LNCaP clone FGC (cell line): ENCODE data around the gene LRRC47.

Experiments
- DNase-seq: peaks from one replicate; pipeline ENCODE4 v3.0.0-alpha.2; 2011; ENCODE audit warnings: low read depth
- H3K4me3 ChIP-seq: 2 replicates; pipeline ENCODE4 v1.5.1; 2011; ENCODE audit warnings: mild to moderate bottlenecking, low read depth, low read length, control low read depth
- TF ChIP-seq, protein P1 (sequence below): IDR thresholded peaks from 2 replicates; pipeline ENCODE4 v1.5.1; 2012; ENCODE audit warnings: mild to moderate bottlenecking; ENCODE audit not compliant: control insufficient read depth, insufficient read depth; ENCODE audit errors: extremely low read depth

The LRRC47 gene

DNA sequence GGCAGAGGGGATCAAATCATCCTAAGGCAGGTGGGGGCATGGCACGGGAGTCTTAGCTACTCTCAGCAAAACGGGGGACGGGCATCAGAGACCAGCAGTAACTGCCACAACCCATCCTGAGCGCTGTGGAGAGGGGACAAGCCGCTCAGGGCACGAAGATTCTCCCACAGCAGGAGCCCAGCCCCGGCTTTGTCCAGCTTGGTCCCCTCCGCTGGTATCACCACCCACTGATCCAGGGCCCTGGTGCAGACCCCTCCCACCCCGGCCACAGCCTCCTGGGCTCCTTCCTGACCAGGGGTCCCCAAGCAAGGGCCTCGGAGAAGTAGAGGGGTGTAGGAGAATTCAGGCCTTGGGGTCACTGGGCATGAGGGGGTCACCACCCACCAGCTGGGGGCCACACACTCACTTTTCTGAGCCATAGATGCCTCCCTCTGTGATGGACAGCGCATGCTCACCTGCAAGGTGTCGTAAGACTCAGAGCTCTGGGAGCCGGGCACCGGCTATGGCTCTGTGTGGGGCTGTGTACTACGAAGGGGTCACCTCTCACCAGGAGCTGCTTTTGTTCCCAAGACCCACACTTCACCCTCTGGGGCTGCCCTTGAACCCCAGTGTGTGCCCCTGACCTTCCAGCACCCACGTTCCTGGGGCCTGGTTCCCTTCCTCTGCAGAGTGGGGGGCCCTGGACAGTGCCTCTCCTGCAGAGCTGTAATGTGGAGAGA, 26.1 kb downstream of the LRRC47 start:
- no peak for DNase-seq
- H3K4me3 ChIP-seq = no peak overlapping the region
- TF ChIP-seq, protein P1, sequence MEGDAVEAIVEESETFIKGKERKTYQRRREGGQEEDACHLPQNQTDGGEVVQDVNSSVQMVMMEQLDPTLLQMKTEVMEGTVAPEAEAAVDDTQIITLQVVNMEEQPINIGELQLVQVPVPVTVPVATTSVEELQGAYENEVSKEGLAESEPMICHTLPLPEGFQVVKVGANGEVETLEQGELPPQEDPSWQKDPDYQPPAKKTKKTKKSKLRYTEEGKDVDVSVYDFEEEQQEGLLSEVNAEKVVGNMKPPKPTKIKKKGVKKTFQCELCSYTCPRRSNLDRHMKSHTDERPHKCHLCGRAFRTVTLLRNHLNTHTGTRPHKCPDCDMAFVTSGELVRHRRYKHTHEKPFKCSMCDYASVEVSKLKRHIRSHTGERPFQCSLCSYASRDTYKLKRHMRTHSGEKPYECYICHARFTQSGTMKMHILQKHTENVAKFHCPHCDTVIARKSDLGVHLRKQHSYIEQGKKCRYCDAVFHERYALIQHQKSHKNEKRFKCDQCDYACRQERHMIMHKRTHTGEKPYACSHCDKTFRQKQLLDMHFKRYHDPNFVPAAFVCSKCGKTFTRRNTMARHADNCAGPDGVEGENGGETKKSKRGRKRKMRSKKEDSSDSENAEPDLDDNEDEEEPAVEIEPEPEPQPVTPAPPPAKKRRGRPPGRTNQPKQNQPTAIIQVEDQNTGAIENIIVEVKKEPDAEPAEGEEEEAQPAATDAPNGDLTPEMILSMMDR = no peak

DNA sequence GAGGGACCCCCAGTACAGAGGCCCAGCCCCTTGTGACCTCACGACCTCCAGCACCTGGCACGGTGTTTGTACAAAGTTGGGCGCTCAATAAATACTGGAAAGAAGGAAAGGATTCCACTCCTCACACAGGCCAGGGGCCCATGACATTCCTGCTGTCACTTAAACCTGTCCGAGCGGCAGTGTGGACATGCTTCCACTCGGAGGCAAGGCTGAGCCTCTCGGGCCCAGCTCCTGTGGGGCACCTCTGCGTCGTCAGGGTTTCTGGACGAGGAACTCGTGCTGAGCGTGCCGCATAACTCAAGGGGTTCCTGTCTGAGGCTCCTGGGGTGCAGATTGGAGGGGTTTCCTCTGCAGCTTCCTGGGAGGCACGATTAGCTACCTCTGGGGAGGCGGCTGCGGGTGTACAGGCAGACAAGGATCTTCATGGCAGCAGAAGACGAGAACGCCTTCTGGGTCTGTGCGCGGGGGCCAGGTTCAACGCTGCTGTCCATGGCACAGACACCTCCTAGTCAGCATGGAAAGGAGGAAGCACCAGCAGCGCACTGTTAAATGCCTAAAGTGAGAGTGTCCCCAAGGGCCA, 27.4 kb downstream of the LRRC47 start:
- no peak for DNase-seq
- TF ChIP-seq, protein P1 = no peak
- H3K4me3 ChIP-seq = no peak overlapping the region

DNA sequence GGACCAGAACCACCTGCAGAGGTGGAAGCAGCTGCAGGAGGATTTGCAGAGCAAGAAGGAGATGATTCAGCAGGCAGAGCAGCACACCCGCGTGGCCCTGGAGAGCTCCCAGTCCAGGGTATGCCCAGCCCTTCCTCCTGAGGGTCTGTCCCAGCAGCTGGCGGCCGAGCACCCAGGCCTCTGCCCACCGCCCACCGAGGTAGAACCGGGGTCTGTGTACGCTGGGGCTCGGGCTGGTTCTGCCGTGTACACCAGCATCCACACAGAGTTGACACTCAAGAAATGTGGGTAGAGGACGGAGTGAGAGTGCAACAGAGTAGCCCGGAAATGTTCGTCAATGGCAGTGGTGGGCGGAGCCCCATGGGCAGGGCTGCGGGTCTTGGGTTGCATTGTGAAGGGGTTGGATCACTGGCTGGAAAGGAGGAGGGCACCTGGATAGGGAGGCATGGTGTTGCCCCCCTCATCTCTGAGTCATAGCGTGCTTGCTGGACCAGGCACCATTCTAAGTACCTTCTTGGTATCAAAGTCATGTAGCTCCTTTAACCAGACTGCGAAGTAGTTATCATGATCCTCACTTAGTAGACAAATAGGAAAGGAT, 28.9 kb downstream of the LRRC47 start:
- no peak for DNase-seq
- no peak overlapping the region for H3K4me3 ChIP-seq
- TF ChIP-seq, protein P1 = no peak

- TF ChIP-seq, protein P1 = no peak
- DNase-seq = no peak
Observed at GRCh38 chr1:3763351-3764125, 32.8 kb downstream of the LRRC47 start.

DNA sequence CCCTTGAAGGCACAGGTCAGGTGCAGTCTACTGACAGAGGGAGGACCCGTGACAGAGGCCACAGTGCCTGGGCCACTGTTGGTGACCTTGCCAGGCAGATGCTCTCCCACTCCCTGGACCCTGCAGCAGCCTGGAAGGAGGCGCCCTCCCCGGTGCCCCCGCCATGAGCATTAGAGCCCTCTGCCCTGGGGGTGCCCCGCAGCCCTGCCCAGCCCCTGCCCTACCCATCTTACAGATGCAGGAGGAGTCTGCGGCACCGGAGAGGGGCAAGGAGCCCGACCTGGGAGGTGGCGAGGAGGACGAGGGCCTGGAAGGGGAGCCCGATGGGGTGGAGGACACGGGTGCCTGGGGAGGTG, 33.4 kb downstream of the LRRC47 start:
- H3K4me3 ChIP-seq = no peak overlapping the region
- no peak for DNase-seq
- TF ChIP-seq, protein P1 = no peak

More at GRCh38 chr1:3763351-3764125, 32.8 kb downstream of the LRRC47 start:
- no peak overlapping the region for H3K4me3 ChIP-seq

DNA sequence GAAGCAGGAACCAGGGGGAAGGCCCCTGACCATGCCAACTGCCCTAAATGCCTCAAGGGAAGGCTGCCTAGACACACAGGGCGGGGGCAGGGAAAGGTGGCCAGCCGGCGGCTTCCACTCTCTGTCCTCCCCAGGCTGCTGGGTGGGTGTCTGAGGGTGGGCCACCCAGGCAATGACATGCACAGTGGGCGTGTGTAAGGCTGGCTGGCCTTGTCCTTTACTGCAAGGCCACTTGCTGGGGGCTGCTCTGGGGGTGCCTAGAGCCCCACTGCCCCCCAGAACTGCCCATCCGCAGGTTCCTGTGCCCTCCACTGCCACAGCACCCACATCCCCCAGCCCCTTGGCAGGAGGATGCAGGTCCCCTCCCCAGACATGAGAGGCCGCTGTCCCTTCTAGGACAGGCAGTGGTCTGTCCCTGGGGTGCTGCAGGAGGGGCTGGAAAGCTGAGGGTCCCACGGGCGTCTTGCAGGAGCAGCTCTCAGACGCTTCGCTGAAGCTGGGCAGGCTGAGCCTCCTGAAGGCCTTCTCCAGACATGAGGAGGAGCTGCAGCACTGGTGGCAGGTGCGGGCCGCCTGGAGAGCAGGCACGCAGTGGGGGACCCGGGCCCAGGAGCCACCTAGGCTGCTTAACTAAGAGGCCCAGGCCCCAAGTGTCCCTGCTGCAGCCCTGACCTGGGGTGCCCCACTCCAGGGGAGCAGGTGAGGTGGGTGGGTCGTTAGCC, 34.0 kb downstream of the LRRC47 start:
- TF ChIP-seq, protein P1 = no peak
- no peak for DNase-seq
- H3K4me3 ChIP-seq = no peak overlapping the region
